8988T (cell line): ENCODE data around the gene ORM1.

Source experiments
- DNase-seq: peaks from one replicate; pipeline ENCODE4 v3.0.0; 2011

Gene ORM1

DNA sequence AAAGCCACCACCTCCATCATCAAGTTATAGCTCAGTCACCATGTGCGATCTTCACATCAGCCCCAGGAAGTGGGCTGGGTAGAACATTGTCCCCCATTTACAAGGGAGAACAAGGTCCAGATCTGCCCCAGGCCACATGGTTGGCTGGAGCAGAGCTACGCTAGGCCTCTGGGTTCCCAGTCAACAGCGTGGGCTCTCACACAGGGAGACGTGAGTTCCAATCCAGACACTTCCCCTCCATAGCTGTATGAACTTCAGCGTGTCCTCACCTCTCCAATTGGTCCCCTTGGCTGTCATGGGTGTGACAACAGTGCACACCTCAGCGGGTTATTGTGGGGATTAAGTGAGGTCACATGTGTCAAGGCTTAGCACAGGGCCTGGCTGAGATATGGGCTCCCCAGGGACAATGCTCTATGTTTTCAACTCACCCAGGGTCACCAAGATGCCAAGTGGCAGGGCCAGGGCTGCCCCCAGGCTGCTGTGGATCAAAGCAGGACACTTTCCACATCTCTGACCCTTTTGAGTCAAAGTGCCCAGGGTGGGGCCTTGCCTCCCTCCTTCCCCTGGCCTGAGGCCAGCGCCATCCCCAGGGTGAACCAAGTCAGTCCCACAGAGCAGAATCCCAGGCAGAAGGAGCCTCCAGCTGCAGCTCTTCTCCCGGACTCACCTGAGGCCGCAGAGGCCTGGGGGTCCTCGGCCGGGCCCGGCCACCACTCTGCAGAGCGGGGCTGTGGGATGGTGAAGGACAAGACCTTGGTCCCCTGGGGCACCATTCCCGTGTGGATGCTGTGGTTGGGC lies 45.1 kb downstream of the ORM1 start:
- DNase-seq: no peak

DNA sequence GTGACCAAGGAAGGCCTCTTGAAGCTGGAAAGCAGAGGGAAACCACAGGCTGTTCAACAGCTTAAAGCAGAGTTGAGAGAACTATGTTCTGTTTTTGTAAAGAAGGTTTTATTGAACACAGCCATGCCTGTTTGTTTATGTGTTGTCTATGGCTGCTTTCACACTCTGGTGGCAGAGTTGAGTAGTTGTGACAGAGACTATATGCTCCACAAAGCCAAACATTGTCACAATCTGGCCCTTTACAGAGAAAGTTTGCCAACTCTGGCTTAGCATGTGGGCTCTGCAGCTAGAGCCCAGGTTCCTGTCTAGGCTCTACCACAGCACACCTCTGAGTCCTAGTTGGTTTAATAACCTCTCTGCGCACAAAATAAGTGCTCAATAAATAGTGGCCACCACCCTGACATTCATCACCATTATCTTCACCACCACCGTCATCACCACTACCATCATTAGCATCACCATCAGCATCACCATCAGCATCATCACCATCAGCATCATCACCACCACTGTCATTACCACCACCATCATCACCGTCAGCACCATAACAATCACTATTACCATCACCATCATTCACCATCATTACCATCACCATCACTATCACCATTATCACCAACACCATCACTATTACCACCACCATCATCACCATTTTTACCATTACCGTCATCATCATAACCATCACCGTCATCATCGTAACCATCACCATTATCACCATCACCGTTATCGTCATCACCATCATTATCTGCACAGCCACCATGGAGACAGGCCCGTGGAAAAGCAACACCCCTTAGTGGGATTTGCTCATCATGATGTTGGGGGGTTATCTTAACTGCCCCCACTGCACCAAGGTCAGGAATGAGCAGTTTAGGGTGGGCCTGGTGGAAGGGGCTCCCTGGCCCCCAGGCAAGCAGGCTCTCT lies 46.6 kb downstream of the ORM1 start:
- no peak for DNase-seq

DNA sequence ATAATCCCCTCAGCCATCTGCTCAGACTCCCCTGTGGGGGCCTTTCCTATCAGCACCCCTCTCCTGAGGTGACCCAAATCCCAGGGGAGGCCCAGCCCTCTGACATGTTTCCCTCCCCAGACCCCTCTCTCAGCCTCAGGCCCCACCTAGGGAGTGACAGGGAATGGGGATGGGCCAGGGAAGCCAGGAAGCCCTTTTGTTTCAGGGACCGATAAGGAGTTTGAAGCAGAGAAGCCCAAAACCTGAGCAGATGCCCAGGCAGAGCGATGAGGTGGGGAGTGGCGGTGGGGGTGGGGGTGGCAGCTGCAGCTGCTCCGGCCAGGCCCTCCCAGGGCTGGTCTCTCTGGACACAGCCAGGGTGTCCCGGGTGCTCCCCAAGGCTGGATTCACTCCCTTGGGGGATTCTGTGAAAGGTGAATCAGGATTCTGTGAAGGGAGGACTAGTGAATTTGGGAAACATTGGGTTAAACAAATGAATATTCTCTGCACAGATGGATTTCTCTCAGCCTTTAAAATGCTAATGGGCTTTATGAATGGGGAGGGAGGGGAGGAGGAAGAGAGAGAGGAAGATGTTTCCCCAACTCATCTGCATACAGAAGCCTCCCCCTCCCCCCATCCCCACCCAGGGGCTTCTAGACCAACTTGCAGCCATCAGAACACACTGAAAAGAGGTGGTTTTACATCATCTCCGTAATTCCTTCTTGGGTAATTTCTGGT lies 47.5 kb downstream of the ORM1 start:
- DNase-seq: no peak

DNA sequence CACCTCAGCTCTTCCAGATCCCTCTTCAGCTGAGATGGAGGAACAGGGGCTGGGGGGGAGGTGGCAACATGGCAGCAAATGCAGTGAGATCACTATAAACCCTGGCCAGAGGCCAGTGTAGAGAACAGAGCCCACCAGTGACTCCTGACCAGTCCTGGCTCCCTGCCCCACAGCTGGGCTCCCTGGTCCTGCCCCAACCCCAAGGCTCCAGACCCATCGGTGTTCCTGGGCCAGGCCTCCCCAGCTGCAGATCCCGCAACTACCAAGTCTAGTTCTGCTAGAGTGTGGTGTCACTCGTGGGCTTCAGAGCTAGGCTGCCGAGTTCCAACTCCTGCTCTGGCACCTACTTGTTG lies 48.0 kb downstream of the ORM1 start:
- DNase-seq: no peak

DNA sequence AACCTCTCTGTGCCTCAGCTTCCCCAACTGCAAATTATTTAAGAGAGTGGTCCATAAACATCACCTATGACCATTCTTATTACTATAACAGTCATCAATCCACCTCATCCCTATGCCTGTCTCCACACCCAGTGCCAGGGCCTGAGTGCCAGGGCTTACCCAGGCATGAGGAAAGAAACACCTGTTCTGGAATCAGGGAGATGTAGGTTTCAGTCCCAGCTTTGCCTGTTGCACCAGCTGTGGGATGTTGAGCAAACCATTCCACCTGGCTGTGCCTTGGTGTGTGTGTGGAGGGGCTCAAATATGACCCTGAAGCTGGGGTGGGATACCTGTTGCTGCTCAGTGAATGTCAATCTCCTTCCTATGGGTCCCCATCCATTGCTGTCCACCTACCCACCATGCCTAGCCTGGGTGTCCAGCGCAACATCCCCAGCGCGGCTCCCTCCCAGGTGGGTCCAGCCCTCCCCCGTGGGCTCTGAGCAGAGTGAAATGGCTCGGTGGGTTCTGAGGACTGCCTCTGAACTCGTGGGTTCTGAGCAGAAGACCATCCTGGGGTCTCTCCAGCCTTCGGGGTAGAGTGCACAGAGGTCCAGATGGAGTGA lies 48.5 kb downstream of the ORM1 start:
- no peak for DNase-seq

DNA sequence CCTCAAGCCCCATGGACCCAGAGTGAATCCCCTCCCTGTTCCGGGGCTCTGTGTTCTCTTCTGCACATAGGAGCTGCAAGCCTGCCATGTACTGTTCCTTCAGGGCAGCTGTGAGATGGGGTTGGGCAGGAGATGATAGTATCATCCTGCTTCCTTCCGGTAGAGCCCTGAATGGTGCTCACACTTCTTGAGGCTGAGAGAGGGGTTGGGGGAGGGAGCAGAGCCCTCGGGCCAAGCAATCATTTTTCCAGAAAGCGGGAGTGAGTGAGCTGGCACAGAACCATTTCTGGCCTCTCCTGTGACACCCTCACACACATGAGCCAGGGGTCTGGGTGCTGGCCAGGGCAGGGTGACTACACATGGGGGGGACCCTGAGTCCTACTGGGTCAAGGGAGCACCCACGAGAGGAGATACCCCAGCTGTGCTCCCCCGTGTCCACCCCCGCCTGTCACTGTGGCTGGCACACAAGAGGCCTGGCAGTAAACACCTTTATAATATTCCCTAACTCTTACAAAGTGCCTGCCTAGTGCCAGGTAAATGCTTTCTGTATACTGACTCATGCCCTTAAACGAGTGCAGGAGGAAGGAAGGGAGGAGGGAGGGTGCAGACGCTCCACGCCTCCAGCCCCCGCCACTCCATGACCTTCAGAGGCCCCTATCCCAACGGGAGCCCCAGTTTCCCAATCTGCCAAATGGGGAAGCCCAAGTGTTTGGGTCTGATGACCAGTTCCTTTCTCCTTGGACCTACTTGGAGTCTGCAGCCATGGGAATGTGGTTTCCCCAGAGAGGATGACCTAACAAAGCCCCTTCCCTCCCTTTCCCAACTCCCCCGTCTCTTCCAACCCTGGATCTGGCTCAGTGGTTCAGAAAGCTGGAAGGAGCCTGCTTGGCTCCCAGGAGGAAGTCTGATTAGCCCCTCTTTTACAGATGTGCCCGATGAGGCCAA lies 49.3 kb downstream of the ORM1 start:
- no peak for DNase-seq

DNA sequence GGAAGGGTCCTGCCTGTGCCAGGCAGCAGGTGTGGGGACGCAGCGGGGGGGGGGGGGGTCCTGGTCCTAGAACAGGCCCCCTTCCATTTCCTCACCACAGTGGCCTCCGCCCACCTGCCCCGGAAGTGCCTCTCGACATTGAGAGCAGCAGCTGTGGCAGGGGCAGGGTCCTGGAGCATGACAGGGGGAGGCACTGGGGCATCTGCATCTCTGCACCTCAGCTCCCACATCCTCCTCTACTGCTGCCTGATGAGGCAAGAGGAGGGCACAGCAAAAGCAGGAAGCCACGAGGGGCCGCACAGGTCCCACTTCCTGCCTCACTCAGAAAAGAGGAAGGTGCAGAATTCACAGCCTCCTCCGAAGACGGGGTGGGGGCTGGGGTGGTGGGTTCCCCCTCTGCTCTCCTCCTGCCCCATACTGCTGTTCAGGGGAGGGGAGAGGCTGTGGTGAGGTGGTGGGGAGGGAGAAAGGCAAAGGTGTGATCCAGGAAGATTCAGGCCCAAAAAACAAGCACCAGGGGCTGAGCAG lies 50.1 kb downstream of the ORM1 start:
- DNase-seq: no peak

DNA sequence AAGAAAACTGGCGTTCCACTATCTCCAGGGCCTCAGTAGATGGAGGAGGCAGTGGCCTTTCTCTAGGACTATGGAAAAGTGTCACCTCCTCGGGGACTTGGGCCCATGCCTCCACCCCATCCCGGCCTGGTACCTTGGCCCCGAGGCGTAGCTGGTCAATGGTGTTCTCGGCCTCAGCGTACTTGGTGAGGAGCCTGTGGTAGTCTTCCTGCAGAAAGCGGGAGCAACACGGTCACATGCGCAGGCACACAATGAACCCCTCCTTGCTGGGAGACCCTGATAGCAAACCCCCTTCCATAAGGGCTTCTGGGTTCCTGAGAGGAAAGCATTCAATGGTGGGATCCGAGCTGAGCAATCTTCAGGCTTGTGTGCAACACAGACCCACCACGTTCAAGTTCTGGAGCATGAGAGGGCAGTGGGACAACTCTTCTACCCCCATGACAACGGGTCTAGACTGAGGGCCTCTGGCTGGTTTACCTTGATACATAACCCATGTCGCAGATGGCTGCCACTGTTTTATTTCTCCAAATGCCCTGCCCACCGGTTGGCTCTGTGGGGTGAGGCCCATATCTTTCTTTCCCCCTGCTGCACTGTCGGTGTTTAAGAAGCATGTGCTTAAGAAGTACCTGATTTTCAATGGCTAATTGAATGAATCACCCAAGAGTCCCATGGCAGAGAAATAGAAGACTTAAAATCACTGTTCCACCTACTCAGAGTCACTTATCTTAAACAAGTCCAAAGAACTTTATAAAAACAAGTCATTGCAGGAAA lies 51.2 kb downstream of the ORM1 start:
- no peak for DNase-seq

DNA sequence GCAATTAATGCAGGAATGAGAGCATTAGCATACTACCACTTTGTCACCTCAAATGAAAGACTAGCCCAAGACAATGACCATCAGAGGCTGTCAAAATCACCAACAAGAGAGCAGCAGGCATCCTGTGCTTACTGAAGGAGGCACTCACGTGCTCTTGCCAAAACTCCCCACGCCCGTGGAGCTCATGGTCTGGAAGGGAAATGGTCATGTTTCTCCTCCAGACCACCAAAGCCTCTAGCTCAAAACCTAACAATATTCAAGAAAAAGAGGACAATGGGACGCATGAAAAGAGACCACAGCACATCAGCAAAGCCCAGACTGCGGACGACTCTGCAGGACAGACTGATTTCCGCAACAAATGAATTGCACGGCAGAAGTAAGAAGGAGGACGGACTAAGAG lies 52.0 kb downstream of the ORM1 start:
- no peak for DNase-seq

DNA sequence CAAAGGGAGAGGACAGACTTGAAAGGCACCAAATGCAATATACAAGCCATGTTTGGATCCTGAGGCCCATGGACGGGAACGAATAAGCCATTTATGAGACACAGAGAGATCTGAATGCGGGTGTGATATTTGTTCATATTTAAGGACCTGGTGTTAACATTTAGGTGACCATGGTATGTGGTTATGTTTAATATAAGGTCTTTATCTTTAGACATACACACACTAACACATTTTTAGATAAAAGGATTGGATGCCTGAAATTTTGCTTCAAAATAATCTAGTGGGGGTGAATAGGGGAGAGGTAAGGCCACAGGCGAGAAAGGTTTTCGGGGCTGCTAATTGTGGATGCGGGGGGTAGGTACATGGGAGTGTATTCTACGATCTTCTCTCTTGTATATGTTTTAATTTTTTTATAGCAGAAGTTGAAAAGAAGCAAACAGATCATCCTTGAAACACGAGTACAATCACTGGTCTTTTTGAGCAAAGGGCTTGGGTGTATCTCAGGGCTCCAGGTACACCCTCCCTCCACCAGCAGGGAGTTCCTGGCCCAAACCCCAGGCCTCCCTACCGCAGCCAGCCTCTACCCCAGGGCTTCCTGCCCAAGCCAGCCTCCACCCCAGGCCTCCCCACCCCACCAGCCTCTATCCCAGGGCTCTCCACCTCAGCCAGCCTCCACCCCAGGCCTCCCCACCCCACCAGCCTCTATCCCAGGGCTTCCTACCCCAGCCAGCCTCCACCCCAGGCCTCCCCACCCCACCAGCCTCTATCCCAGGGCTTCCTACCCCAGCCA lies 52.7 kb downstream of the ORM1 start:
- no peak for DNase-seq
